Measurements from ENCODE around the gene PCCA. TPM values are rescaled to one million over a fixed set of nuclear protein-coding genes. Genes with fewer than 3 reads are reported as not detected.

The PCCA gene
- total RNA-seq, 1 donor from 2014 or later: 33.4 TPM

DNA sequence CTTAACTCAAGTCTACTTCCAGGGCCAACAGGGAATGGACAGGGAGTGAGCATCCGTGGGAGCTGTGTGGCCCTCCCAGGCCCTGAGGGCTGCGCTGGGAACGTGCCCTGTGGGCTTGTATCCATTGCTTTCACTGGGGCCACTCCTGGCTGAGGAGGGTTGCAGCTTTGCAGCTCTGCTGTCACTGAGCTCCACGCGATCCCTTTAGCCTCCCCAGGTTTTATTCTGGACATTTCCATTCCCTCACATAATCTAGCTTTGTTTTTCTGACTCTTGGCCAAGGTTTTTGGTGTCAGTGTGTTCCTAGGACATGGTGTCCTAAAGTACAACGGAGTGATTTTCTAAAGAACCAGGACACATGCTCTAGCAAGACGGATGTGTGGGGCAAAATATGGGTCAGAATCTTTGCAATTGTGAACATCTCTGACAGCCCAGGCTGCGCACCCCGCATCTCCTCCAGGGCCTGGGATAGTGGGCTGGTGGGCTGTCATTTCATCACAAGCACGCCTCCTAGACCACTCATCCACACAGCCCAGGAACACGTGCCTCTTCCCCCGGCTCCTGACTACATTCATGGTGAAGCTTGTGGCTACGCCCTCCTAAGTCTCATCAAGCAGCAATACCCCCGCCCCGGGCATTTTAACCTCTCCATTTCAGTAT lies 471.7 kb downstream of the PCCA start:
- intact Hi-C loops (cut with DNase I): no loop called here
- DNase-seq (ENCODE audit: extremely low spot score in 2 of 2): peak in 1 of 2 donors; percentile 89
- TF ChIP-seq POLR2A (IDR thresholded peaks at IDR 0.05) (no peak), POLR2AphosphoS5 (IDR thresholded peaks at IDR 0.05; ENCODE audit: insufficient read depth in 1 of 2, low read depth in 1 of 2) (peak; percentile 38 to 47)
- no peak overlapping the region for H3K4me3 ChIP-seq
- peak overlapping the region; percentile 53 for H3K27ac ChIP-seq
- peaks cover 10% of the 10 kb centered on the region for H3K4me1 ChIP-seq
- no peaks in the 10 kb centered on the region for H3K9me3 ChIP-seq
- H3K36me3 ChIP-seq: no peaks in the 10 kb centered on the region
- H3K27me3 ChIP-seq: no peaks in the 10 kb centered on the region

- peak overlapping the region; percentile 53 for H3K27ac ChIP-seq
- H3K27me3 ChIP-seq: no peaks in the 10 kb centered on the region
- no peaks in the 10 kb centered on the region for H3K36me3 ChIP-seq
- H3K9me3 ChIP-seq: no peaks in the 10 kb centered on the region
- TF ChIP-seq POLR2A (IDR thresholded peaks at IDR 0.05) (no peak), POLR2AphosphoS5 (IDR thresholded peaks at IDR 0.05; ENCODE audit: insufficient read depth in 1 of 2, low read depth in 1 of 2) (no peak)
- TF ChIP-seq, protein P1, sequence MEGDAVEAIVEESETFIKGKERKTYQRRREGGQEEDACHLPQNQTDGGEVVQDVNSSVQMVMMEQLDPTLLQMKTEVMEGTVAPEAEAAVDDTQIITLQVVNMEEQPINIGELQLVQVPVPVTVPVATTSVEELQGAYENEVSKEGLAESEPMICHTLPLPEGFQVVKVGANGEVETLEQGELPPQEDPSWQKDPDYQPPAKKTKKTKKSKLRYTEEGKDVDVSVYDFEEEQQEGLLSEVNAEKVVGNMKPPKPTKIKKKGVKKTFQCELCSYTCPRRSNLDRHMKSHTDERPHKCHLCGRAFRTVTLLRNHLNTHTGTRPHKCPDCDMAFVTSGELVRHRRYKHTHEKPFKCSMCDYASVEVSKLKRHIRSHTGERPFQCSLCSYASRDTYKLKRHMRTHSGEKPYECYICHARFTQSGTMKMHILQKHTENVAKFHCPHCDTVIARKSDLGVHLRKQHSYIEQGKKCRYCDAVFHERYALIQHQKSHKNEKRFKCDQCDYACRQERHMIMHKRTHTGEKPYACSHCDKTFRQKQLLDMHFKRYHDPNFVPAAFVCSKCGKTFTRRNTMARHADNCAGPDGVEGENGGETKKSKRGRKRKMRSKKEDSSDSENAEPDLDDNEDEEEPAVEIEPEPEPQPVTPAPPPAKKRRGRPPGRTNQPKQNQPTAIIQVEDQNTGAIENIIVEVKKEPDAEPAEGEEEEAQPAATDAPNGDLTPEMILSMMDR (IDR thresholded peaks at IDR 0.05): no peak
- intact Hi-C loops (cut with DNase I): no loop called here
- H3K4me1 ChIP-seq: peaks cover 10% of the 10 kb centered on the region
- no peak for DNase-seq (ENCODE audit: extremely low spot score in 2 of 2)
- no peak overlapping the region for H3K4me3 ChIP-seq
Observed at GRCh38 chr13:100561158-100561499, 472.2 kb downstream of the PCCA start.

GRCh38 chr13:100561599-100562204 lies 472.8 kb downstream of the PCCA start:
- Histone ChIP-seq H3K27ac (peak overlapping the region; percentile 53), H3K4me3 (no peak overlapping the region), H3K36me3 (no peaks in the 10 kb centered on the region), H3K27me3 (no peaks in the 10 kb centered on the region), H3K9me3 (no peaks in the 10 kb centered on the region), H3K4me1 (peaks cover 10% of the 10 kb centered on the region)
- peak in 1 of 2 donors; percentile 85 for DNase-seq (ENCODE audit: extremely low spot score in 2 of 2)
- intact Hi-C loops (cut with DNase I): no loop called here
- TF ChIP-seq, protein P1 (IDR thresholded peaks at IDR 0.05): no peak
- TF ChIP-seq POLR2A (IDR thresholded peaks at IDR 0.05): no peak

GRCh38 chr13:100563779-100564178 lies 474.9 kb downstream of the PCCA start:
- Histone ChIP-seq H3K36me3 (no peaks in the 10 kb centered on the region), H3K4me1 (peaks cover 10% of the 10 kb centered on the region), H3K9me3 (no peaks in the 10 kb centered on the region), H3K4me3 (no peak overlapping the region), H3K27ac (no peak overlapping the region), H3K27me3 (no peaks in the 10 kb centered on the region)
- intact Hi-C loops (cut with DNase I): no loop called here
- peak in 1 of 2 donors; percentile 74 for DNase-seq (ENCODE audit: extremely low spot score in 2 of 2)
- no peak for TF ChIP-seq POLR2A (IDR thresholded peaks at IDR 0.05)
- TF ChIP-seq, protein P1 (IDR thresholded peaks at IDR 0.05): no peak
- no peak for TF ChIP-seq POLR2AphosphoS5 (IDR thresholded peaks at IDR 0.05; ENCODE audit: insufficient read depth in 1 of 2, low read depth in 1 of 2)

- DNase-seq (ENCODE audit: extremely low spot score in 2 of 2): peak in 1 of 2 donors; percentile 46
- TF ChIP-seq POLR2A (IDR thresholded peaks at IDR 0.05) (no peak), POLR2AphosphoS5 (IDR thresholded peaks at IDR 0.05; ENCODE audit: insufficient read depth in 1 of 2, low read depth in 1 of 2) (no peak)
- TF ChIP-seq, protein P1 (IDR thresholded peaks at IDR 0.05): no peak
- H3K27me3 ChIP-seq: no peaks in the 10 kb centered on the region
- peaks cover 10% of the 10 kb centered on the region for H3K4me1 ChIP-seq
- intact Hi-C loops (cut with DNase I): no loop called here
- H3K36me3 ChIP-seq: no peaks in the 10 kb centered on the region
- no peaks in the 10 kb centered on the region for H3K9me3 ChIP-seq
- H3K27ac ChIP-seq: no peak overlapping the region
- H3K4me3 ChIP-seq: no peak overlapping the region
Observed at GRCh38 chr13:100564444-100565223, 475.7 kb downstream of the PCCA start.

Data from vagina (tissue), 2 donors.